ENCODE data around the gene STK32B. TPM values are rescaled to one million over a fixed set of nuclear protein-coding genes. Genes with fewer than 3 reads are reported as not detected.

The STK32B gene
- total RNA-seq, 1 experiment from 2014 or later: 11.6 TPM

DNA sequence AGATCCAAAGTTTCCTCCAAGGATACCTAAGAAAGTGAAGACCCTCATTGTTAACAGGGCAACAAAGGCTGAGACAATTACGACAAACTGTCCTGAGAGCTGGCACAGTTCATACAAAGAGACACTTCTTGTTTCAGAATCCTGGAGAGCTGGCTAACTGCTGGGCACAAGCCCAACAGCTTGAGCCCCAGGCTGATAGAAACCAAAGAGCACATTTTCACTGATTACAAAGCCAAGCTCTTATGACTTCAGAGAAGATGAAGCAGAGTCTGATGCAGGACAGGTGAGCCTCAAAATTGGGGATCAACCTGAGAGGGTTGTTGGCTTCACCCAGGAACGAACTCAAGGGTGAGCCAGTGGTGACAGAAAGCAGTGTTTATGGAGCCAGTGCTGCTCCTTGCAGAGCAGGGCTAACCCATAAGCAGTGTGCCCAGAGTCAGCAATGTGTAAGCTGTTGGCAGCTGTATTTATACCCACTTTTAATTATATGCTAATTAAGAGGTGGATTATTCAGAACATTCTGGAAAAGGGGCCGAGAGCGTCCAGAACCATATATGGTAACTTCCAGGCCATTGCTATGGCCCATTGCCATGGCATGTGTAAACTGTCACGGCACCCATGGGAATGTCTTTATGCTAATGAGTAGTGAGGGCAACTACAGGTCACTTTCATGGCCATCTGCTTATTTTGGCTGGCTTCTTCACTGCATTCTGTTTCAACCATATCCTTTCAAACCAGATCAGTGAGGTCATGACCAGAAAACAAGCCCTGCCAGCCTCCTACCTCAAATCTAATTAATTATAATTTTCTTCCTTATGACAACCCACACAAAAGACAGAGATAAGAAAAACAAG is 473.4 kb downstream of the STK32B start:
- ATAC-seq: no peak
- Histone ChIP-seq H3K27ac (ENCODE audit: low read length) (no peak overlapping the region), H3K4me1 (ENCODE audit: control insufficient read depth, insufficient read depth, low read length) (no peaks in the 10 kb centered on the region), H3K36me3 (ENCODE audit: control insufficient read depth, insufficient read depth, low read length) (no peaks in the 10 kb centered on the region), H3K9me3 (ENCODE audit: control insufficient read depth, insufficient read depth, low read depth, low read length) (no peaks in the 10 kb centered on the region), H3K4me3 (ENCODE audit: low read depth in 2 of 2, low read length in 2 of 2) (no peak overlapping the region), H3K27me3 (ENCODE audit: control insufficient read depth, insufficient read depth, low read length) (no peaks in the 10 kb centered on the region)
- ChIA-PET CTCF (no interaction called here), POLR2A (no interaction called here)
- no peak for TF ChIP-seq POLR2AphosphoS5 (IDR thresholded peaks at IDR 0.05; ENCODE audit: low read depth, low read length)
- TF ChIP-seq, protein P1, sequence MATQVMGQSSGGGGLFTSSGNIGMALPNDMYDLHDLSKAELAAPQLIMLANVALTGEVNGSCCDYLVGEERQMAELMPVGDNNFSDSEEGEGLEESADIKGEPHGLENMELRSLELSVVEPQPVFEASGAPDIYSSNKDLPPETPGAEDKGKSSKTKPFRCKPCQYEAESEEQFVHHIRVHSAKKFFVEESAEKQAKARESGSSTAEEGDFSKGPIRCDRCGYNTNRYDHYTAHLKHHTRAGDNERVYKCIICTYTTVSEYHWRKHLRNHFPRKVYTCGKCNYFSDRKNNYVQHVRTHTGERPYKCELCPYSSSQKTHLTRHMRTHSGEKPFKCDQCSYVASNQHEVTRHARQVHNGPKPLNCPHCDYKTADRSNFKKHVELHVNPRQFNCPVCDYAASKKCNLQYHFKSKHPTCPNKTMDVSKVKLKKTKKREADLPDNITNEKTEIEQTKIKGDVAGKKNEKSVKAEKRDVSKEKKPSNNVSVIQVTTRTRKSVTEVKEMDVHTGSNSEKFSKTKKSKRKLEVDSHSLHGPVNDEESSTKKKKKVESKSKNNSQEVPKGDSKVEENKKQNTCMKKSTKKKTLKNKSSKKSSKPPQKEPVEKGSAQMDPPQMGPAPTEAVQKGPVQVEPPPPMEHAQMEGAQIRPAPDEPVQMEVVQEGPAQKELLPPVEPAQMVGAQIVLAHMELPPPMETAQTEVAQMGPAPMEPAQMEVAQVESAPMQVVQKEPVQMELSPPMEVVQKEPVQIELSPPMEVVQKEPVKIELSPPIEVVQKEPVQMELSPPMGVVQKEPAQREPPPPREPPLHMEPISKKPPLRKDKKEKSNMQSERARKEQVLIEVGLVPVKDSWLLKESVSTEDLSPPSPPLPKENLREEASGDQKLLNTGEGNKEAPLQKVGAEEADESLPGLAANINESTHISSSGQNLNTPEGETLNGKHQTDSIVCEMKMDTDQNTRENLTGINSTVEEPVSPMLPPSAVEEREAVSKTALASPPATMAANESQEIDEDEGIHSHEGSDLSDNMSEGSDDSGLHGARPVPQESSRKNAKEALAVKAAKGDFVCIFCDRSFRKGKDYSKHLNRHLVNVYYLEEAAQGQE (IDR thresholded peaks at IDR 0.05; ENCODE audit: insufficient read depth in 1 of 2, low read depth in 2 of 2, low read length in 1 of 2): no peak
- no peak for TF ChIP-seq TCF7L2 (IDR thresholded peaks at IDR 0.05; ENCODE audit: low read depth, low read length)
- no peak for TF ChIP-seq SIN3A (IDR thresholded peaks at IDR 0.05; ENCODE audit: borderline replicate concordance, insufficient read depth, low read depth, low read length)
- no peak for TF ChIP-seq CTCF (IDR thresholded peaks at IDR 0.05)
- intact Hi-C loops (cut with micrococcal nuclease; ENCODE audit: unreplicated experiment): no loop called here
- no peak for DNase-seq (ENCODE audit: low read depth, low spot score)
- no TSS peak for BruUV-seq (replicated peaks)
- in situ Hi-C loops (cut with HindIII; ENCODE audit: low pct_unique_long_range_greater_than_20kb, low sequenced_read_pairs): no loop called here

GRCh38 chr4:5526080-5526846 is 475.0 kb downstream of the STK32B start:
- intact Hi-C loops (cut with micrococcal nuclease; ENCODE audit: unreplicated experiment): no loop called here
- in situ Hi-C loops (cut with HindIII; ENCODE audit: low pct_unique_long_range_greater_than_20kb, low sequenced_read_pairs): no loop called here

More at GRCh38 chr4:5526080-5526846, 475.0 kb downstream of the STK32B start:
- TF ChIP-seq, protein P1 (IDR thresholded peaks at IDR 0.05; ENCODE audit: insufficient read depth in 1 of 2, low read depth in 2 of 2, low read length in 1 of 2): no peak
- no peak for TF ChIP-seq CTCF (IDR thresholded peaks at IDR 0.05)
- no peak for TF ChIP-seq TCF7L2 (IDR thresholded peaks at IDR 0.05; ENCODE audit: low read depth, low read length)
- TF ChIP-seq POLR2AphosphoS5 (IDR thresholded peaks at IDR 0.05; ENCODE audit: low read depth, low read length): no peak
- TF ChIP-seq SIN3A (IDR thresholded peaks at IDR 0.05; ENCODE audit: borderline replicate concordance, insufficient read depth, low read depth, low read length): no peak
- Histone ChIP-seq H3K9me3 (ENCODE audit: control insufficient read depth, insufficient read depth, low read depth, low read length) (no peaks in the 10 kb centered on the region), H3K36me3 (ENCODE audit: control insufficient read depth, insufficient read depth, low read length) (no peaks in the 10 kb centered on the region), H3K4me3 (ENCODE audit: low read depth in 2 of 2, low read length in 2 of 2) (no peak overlapping the region), H3K27me3 (ENCODE audit: control insufficient read depth, insufficient read depth, low read length) (no peaks in the 10 kb centered on the region), H3K4me1 (ENCODE audit: control insufficient read depth, insufficient read depth, low read length) (no peaks in the 10 kb centered on the region), H3K27ac (ENCODE audit: low read length) (no peak overlapping the region)
- CTCF ChIA-PET: no interaction called here
- BruUV-seq (replicated peaks): no TSS peak
- DNase-seq (ENCODE audit: low read depth, low spot score) (no peak), ATAC-seq (no peak)
- POLR2A ChIA-PET: no interaction called here

Measured in Panc1 (cell line).